Cerebellar nuclear complex (tissue), 1 donor: ENCODE data around the gene PKN3.
"Not testable (repeated sequence)": the region's sequence is repeated elsewhere in the genome, so short reads cannot be mapped to it uniquely, and the experiment has no call there.

Experiments
- DNase-seq, 2 experiments: peaks; one replicate each; lab custom pipeline; 2025; lab: John Stamatoyannopoulos, UW

The PKN3 gene

GRCh38 chr9:128702445-128702948 is at the start of gene PKN3:
TSS of gene PKN3 (plus strand) at chr9:128702503. CDS start at chr9:128702916, 413 bp downstream.
- peak in 1 of 2 experiments; percentile 20 for DNase-seq

GRCh38 chr9:128653908-128654307 is 48.4 kb upstream of the PKN3 start:
- no peak for DNase-seq

- no peak for DNase-seq
Observed at GRCh38 chr9:128654481-128654880, 47.8 kb upstream of the PKN3 start.

GRCh38 chr9:128656416-128657343 is 45.6 kb upstream of the PKN3 start, which contains the start of gene DYNC2I2:
TSS of gene DYNC2I2 (minus strand) at chr9:128656847. CDS start at chr9:128656726, 121 bp downstream.
- DNase-seq, result peak in 1 of 2 experiments; percentile 72

- DNase-seq, result no peak
Observed at GRCh38 chr9:128657344-128657704, 45.0 kb upstream of the PKN3 start.

- no peak for DNase-seq
Observed at GRCh38 chr9:128657796-128658195, 44.5 kb upstream of the PKN3 start.

GRCh38 chr9:128666481-128666941 is 35.8 kb upstream of the PKN3 start:
- not testable (repeated sequence) for DNase-seq

GRCh38 chr9:128669786-128670185 is 32.5 kb upstream of the PKN3 start:
- DNase-seq, result no peak

- no peak for DNase-seq
Observed at GRCh38 chr9:128675382-128675781, 26.9 kb upstream of the PKN3 start.

- no peak for DNase-seq
Observed at GRCh38 chr9:128677794-128678193, 24.5 kb upstream of the PKN3 start.

GRCh38 chr9:128683340-128684064 is 18.8 kb upstream of the PKN3 start:
- DNase-seq, result no peak

- DNase-seq, result no peak
Observed at GRCh38 chr9:128684065-128684324, 18.3 kb upstream of the PKN3 start.

- DNase-seq, result no peak
Observed at GRCh38 chr9:128684325-128685199, 17.7 kb upstream of the PKN3 start.

GRCh38 chr9:128685636-128686489 is 16.4 kb upstream of the PKN3 start:
- no peak for DNase-seq

- DNase-seq, result no peak
Observed at GRCh38 chr9:128687453-128687852, 14.8 kb upstream of the PKN3 start.

GRCh38 chr9:128688501-128689292 is 13.6 kb upstream of the PKN3 start, which contains the start of gene SET:
TSS of gene SET (plus strand) at chr9:128689222. CDS start at chr9:128689583, 361 bp downstream.
- peak; percentile 25 to 58 for DNase-seq

- no peak for DNase-seq
Observed at GRCh38 chr9:128689293-128689774, 13.0 kb upstream of the PKN3 start.

- DNase-seq, result no peak
Observed at GRCh38 chr9:128689820-128690683, 12.3 kb upstream of the PKN3 start.

- DNase-seq, result no peak
Observed at GRCh38 chr9:128690684-128691034, 11.6 kb upstream of the PKN3 start.
